ENCODE results near the gene SLC10A2.

Gene SLC10A2

DNA sequence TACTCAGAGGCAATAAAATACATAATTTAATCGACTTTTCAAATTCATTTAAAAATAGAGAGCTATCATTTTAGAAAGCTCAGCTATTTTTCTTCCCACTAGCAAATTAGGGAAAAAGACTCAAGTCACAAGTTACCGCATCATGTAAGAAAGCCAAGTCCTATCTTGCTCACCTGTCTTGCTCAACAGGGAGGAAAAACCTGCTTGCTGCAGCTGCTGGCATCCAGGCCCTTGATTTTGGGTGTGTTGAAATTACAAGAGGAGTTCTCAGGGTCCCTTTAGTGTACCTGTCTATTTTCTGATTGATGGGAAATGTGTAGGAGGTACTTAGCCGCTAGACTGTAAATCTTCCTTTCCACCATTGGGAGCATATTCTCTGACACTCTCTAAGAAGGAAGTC lies 22.2 kb downstream of the SLC10A2 start:
- DNase-seq (ENCODE audit: low spot score) = no peak

DNA sequence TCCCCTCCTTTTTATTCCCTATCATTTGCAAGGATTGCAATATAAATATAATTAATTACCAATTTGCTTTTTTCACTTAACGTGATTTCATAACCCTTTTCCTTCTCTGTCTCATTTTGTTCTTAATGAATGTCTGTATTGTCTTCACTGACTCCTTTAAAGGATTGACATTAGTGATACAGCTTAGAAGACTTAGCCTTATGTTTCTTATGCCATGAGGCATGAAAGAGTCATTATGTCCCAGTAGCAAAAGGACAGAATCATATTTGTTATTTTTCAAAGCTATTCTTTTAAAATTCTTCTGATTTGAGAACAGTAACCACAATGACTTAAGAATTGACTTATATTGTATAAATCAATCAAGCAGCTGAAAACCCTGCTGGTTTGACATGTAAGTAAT lies 26.2 kb downstream of the SLC10A2 start:
- DNase-seq (ENCODE audit: low spot score) = no peak

DNA sequence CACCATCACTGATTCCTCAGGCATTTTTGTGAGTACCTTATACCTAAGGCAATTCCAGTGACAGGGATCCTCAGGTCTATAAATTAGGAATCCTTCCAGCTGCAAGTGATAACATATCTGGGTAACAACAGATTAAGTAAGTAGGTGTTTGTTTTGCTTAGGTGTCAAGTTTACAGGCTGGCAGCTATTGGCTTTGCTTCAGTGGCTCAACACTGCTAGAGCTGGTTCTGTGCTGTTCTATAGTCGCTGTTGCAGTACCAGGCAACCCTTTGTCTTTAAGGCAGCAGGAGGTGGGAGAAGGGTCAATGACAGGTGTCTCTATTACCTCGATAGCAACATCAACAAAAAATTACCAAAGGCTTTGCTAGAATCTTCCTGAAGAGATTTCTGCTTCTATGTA lies 27.0 kb downstream of the SLC10A2 start:
- DNase-seq (ENCODE audit: low spot score) = no peak

DNA sequence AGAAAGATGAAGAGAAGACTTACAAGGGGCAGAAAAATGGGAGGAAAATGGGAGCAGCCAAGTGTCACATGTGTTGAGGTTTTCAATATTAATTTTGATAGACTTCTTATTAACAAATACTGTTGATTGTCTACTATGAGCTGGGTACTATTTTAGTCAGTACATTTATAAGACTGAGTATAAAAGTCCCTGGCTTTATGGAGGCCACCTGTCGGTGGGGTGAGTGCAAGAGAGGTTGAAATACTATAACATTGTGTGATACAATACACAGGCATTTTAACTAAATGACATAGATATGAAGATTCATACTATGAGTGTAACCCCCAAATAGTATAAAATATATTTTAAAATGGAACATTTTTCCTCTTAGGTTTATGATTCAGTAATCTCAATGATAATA lies 29.9 kb downstream of the SLC10A2 start:
- DNase-seq (ENCODE audit: low spot score) = no peak

DNA sequence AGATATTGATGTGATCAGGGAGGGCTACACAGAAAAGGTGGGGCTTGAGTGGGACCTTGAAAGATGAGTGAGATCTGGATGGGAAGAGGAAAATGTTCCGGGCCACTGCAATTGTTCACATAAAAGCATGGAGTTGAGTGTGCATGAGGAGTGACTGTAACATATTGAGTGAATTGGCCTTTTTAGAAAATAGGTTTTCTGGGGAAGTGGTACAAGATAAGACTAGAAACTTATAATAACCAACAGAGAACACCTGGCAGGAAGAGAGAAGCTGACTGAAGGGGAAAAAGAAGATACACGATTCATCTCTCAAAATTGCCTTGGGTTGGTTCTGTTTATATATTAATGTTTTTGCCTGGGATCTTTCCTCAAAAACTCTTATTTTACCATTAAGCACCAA lies 32.2 kb downstream of the SLC10A2 start:
- DNase-seq (ENCODE audit: low spot score) = no peak

DNA sequence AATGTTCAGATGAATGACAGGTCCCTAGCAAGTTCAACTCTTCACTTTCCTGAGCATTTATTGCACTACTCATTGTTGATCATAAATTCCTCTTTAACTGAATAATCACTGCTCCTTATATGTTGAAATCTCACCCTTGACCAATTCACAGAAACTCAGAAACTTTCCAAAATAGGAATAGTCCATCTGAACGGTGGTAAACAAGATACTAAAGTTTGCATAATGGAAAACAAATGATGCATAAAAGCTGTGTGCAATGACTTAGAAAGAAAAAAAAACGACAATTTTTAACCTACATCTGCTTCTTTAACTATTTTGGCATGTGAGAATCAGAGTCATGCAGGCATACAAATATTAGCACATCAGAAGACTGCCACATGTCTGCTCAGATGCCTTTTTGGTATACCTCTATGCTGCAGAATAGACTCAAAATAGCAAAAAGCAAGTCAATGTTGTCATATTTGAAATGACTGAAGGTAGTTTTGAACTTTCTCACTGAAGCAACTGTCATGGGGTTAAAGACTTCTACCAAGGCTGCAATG lies 34.8 kb downstream of the SLC10A2 start:
- no peak for DNase-seq (ENCODE audit: low spot score)

DNA sequence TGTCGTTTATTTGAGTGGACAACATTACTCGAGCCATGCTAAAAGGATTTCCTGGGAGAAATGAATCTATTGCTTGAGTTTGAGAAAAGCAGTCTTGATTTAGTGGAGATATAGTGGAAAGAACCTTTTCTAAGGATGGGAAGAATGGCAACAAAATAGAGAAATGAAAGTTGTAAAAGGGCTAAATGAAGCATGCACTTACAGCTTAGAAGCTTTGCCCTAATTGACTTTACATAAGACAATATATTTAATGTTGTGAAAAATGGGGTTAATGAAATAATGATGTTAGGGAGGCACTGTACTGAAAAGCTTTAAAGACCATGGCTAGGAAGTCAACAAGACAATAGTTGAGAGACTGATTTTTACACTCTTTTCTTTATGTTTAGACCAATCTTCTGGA lies 35.4 kb downstream of the SLC10A2 start:
- no peak for DNase-seq (ENCODE audit: low spot score)

DNA sequence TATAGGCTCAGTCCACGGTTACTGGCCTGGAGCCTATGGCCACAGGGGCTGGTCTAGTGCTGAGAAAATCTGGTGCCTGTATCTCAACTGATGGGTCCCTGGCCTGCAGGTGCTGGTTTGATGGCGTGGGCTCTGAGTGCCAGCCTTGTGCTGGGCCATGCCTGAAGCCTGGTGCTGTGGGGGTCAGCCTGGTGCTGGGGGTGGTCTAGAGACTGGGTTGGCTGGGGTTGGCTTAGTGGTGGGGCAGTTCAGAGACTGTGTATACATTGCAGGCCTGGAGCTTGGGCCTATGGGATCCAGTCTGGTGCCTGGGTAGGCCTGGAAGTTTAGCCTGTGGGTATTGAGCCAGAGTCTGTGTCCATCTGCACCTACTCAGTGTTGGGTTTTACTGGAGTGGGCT lies 36.4 kb downstream of the SLC10A2 start:
- no peak for DNase-seq (ENCODE audit: low spot score)

DNA sequence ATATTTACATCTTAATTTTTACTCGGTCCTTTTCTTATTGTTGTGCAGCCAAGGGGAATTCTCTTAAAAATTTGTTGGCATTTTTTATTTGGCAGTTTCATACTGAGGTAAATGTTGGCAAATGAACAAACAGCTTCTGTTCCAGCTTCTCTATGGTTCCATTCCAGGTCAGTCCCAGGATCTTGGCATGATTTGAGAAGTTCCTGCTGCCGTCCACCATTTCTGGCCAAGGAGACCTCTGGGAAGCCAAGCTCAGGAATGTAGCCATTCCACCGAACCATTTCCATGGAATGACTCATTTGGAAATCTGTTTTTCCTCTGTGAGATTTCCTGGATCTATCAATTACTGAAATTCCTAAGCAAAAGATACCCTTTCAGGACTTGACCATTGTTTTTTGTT lies 43.9 kb downstream of the SLC10A2 start:
- no peak for DNase-seq (ENCODE audit: low spot score)

DNA sequence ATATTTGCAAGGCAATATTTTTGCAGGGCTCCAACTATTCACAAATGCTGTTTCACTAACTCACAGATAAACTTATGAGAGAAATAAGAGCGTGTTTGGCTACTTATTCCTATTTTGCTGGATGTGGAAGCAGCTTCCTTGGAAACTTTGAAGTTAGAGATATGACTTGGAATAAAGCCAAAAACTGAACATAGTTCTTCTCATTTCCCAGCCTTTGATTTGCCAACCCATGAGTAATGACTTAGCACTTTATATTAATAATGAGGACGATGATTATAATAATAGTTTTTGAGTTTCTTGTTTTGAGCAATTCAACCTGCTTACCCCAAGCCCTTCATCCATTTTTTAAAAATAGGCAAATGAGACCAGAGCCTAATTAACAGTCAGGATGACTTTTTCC lies 47.7 kb downstream of the SLC10A2 start:
- DNase-seq (ENCODE audit: low spot score) = no peak

DNA sequence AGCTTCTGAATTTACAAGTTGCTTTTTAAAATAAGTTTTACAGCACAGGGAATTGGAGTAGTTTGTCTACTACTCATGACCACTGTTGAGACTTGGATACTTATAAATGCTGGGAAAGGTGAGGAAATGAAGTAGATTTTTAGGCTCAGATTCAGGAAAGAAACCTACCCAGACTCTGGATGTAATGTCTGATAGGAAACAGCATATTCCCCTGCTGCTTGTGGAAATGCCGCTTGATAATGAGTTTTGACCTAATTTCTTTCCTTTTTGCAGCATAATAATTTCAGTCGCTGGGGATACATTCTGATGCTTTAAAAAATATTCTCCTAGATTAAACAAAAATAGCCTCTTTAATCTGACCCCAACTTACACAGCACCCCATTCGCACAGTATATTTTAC lies 53.6 kb downstream of the SLC10A2 start:
- DNase-seq (ENCODE audit: low spot score) = no peak

DNA sequence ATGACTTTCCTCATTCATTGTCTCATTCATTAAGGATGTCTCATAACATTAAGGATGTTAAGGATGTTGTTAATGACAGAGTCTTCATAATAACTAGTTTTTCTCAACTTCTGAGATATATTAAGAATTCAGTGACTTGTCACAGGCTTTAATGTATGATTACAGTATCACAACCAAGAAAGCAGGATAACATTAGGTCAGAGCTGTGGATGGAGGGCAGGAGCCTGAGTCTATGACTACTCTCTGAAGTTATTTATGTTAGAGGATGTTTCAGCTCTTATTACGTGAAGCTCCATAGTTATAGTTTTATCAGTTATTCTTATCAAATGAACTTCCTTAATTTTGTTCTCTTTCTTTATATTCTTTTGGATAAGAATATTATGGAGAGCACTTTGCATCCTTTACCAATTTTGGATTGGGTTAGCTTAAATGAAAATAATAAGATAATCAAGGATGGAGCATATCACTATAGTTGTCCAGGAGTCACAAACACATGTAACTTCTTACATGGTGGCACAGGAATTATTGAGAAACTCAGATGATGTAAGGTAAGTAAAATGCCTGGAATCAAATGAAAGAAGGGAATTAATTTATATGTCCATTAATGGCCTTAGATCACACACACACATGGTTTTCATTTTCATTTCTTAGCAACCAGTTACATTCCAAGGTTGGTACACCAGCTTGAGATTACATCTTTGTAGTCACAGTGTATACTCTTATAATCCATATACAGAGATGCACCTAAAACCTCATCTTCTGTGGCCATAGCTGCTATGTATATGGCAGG lies 57.0 kb downstream of the SLC10A2 start:
- DNase-seq (ENCODE audit: low spot score) = no peak

DNA sequence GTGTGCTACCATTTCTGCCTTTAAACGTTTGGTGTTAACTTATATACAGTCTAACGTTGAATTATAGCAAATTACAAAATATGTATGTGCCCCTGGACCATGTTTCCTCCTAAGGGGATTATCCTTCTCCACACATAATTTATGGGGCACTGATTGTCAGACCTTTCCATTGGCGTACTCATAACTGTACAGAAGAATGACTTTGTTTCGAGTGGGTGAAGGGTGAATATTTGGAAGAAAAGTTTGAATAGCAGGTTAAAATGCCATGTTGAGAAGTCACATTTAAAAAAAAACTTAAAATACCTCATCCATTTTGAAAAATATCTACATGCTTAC lies 58.8 kb downstream of the SLC10A2 start:
- DNase-seq (ENCODE audit: low spot score) = no peak

DNA sequence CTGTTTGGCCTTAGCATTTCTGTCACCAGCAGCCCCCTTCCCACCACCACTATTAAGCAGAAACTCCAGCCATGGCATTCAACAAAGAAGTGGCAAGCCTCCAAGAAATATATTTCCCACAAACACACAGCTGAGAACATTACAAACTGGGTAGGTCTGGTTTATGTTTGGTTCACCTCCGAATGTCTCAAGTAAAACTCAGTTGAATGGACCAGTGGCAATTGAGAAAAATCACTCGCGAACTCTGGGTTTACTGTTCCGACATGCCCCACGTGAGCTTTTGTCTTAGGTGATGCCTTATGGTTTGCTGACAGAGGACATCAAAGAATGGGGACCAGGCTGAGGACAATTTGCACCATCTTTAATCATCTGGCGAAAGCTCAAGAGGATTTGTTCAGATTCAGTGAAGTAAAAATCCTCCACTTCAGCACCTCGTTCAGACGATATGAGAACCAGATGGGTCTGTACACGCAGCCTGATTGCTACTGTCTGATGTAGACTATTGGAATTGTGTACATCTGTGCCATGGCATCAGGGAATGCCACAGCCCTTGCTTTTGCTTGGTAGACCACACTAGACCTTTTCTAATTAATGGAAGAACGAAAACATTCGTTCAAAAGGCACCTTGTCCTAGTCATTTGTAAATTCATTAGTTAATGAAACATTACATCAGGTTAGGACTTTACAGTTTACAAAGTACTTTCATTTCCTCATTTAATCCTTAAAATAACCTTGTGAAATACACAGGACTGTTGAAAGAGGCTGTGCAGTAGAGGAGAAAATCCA lies 59.4 kb downstream of the SLC10A2 start:
- DNase-seq (ENCODE audit: low spot score) = no peak

DNA sequence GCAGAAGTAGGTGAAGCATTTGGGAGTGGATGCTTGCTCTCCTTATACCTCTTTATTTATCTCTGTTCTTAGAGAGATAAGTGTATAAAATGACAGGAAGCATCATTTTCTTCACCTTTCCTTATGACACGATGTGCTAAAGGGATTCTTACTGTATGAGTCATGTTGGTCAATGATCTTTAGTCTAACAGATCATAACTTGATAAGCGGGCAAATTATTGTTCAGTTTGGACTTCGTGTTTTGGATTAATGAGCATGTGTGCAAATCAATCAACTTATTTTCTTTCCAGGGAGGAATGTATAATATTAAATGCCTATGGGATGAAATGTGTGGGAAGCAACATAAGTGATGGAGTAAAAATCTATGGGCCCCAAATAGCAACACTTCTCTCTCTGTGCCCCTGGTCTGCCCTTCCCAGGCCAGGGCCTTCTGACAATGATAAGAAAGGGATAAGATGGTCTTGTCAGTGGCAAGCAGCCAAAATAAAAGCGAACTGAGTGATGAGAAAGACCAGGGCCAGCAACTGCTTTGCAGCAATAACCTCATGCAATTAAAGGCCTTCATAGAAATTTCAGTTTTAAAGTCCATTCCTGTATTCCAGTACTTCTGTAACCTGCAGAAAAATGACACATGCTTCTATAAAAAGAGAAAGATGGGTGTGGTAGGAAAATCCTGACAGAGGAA lies 61.4 kb downstream of the SLC10A2 start:
- DNase-seq (ENCODE audit: low spot score) = no peak

DNA sequence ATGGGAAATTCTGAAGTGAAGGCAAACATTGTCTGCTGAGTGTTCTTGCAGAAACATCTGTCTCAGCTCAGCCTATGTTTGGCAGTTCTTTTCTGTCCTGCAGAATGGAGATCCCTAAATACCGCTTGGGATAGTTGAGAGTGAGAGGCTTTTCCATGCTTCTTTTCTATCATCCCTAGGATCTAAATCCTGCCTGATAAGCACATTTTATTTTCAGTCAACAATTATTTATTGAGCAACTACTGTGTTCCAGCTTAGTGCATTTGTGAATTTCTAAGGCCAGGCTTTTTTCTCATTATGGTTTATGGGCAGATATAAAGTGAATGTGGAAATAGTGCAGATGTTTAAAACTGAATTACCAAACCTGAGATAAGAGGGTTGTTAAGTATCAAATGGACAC lies 62.6 kb downstream of the SLC10A2 start:
- no peak for DNase-seq (ENCODE audit: low spot score)

DNA sequence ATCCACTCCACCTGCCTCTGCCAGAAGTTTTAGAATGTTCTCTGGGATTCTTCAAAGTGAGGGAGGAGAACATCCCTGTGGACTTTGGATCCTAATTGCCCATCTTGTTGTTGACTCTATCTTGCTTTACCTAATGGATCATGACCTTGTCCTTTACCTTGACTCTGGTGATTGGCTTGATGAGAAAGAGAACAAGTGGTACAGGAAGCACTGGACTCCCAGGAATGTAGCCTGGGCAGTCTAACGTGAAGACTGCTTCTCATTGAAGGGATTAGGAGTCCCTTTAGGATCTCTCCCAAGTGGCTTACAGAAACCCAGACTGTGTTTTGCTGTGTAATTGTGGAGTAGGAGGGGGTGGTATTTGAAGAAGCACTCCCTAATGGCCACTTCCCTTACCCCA lies 63.9 kb downstream of the SLC10A2 start:
- DNase-seq (ENCODE audit: low spot score) = no peak

DNA sequence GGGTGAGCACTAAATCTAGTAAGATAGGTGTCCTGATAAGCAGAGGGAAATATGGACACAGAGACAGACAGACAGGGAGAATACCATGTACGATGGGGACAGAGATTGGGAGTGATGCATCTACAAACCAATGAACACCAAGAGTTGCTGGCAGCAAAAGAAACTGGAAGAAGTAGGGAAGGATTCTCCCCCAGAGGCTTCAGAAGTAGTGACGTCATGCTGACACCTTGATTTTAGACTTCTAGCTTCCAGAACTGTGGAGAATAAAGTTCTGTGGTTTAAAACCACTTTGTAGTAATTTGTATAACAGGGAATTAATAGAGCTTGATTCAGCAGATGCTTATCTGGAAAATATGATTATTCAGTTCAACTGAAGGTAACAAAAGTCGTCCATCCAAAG lies 66.1 kb downstream of the SLC10A2 start:
- no peak for DNase-seq (ENCODE audit: low spot score)

DNA sequence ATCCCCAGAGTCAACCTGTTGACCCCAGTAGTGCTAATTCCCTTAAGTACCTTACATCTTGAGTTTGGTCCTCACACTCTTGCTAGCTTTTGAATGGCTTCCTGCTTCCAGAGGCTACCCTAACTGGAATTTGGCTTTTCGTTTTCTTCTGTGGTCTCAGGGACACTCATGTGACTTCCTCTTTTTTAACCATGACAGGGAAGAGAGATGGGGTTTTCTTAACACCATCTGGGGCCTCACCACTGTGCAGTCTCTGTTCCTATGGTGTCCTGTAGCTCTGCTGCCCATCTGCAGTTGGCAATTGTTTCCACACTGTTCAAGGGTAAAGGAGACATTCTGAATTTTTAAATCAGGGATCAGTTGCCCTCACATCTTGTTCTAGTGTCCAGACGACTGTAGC lies 66.7 kb downstream of the SLC10A2 start:
- DNase-seq (ENCODE audit: low spot score) = no peak
